A204.1 (cell line): ENCODE measurements around the gene SCFD1.
A peak's percentile ranks its signal among the peaks of the same experiment; 100 is the strongest.
"Not testable (repeated sequence)": the region's sequence is repeated elsewhere in the genome, so short reads cannot be mapped to it uniquely, and the experiment has no call there.

ENCODE experiments used
- FAIRE-seq: peaks from 2 replicates; lab custom pipeline; 2012; peaks lifted over from hg19 to GRCh38; lab: Jason Lieb, UNC

SCFD1 gene

GRCh38 chr14:30680036-30680435, 57.9 kb downstream of the SCFD1 start:
- no peak for FAIRE-seq

DNA sequence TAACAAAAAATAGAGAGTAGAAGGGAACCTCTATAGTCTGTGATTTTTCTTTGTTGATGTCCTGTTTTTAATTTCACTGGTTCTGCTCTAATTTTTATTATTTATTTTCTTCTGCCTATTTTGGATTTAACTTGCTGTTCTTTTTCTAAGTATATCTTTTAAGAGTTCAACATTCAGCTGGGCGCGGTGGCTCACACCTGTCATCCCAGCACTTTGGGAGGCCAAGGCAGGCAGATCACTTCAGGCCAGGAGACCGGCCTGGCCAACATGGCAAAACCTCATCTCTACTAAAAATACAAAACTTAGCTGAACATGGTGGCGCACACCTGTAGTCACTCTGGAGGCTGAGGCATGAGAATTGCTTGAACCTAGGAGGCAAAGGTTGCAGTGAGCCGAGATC, 58.7 kb downstream of the SCFD1 start:
- FAIRE-seq: not testable (repeated sequence)

DNA sequence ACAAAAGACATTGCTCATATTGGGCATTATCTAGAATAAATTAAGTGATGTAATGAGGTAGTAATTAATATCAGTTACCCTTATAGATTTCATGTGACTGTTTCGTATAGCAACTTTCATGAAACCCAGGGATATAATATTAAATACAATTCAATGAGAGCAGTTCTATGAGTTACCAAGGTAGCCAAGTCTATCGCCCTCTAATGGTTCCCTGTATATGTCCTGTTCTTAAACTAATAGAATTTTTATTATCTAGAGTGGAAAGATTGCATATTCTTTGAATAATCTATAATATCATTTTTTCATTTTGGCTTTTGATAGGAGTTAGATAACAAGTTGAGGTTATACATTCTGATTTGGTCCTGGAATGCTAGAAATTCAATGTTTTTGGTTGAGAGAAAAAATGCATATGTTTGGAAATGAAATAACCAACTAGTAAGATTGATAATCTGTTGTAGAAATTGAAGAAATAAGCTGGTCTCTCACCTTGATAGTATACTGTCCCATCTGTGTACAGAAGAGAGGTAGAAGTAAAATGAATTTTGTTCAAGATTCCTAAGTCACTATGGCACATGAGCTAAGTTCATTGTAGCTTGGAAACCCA, 59.7 kb downstream of the SCFD1 start:
- peak; percentile 90 for FAIRE-seq

DNA sequence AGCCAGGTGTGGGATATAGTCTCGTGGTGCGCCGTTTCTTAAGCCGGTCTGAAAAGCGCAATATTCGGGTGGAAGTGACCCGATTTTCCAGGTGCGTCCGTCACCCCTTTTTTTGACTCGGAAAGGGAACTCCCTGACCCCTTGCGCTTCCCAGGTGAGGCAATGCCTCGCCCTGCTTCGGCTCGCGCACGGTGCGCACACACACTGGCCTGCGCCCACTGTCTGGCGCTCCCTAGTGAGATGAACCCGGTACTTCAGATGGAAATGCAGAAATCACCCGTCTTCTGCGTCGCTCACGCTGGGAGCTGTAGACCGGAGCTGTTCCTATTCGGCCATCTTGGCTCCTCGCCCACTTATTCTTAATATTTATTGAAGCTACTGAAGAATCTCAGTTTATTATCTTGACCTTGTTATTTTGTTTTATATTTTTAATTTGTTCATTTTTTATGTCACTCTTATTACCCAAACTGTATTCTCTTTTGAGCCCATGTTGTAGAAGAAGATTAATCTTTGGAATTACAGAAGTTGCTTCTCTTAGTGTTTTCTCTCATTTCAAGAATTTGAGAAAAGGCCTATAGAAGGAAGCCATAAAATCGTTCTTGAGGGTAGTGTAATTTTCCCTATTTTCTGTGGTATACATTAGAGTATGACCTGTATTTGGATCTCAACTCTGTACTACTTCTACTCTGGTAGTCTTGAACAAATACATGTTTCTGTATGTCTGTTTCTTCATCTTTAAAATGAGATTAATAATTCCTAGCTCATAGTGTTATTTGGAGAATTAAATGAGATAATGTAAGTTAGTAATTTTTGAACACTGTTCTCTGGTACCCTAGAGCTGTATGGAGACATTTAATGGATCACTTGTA, 68.6 kb downstream of the SCFD1 start:
- not testable (repeated sequence) for FAIRE-seq

GRCh38 chr14:30691751-30692398, 69.8 kb downstream of the SCFD1 start:
- FAIRE-seq: no peak

- no peak for FAIRE-seq
Measured at GRCh38 chr14:30692669-30693068, 70.5 kb downstream of the SCFD1 start.

DNA sequence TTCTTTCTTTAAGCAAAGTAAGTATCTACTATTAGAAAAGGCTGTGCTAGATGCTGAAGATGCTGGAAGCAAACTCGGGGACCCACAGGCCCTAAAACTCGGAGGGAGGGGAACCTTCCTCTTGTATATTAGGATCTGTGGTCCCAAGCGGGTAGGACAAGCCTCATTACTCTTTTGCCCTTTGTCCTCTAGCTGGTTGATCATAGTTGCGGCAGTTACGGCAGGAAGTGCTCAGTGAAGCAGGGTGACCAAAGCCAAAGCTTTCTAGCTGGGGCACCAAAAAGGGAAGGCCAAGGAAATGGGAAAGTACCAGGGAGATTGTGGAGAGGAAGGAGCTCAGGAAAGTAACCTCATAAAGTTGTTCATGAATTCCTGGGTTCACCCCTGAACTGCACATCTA, 76.3 kb downstream of the SCFD1 start:
- FAIRE-seq: no peak

- no peak for FAIRE-seq
Measured at GRCh38 chr14:30706704-30707103, 84.6 kb downstream of the SCFD1 start.

GRCh38 chr14:30708157-30708556, 86.0 kb downstream of the SCFD1 start:
- no peak for FAIRE-seq

- no peak for FAIRE-seq
Measured at GRCh38 chr14:30709201-30709600, 87.1 kb downstream of the SCFD1 start.

- FAIRE-seq: no peak
Measured at GRCh38 chr14:30710876-30711275, 88.8 kb downstream of the SCFD1 start.

DNA sequence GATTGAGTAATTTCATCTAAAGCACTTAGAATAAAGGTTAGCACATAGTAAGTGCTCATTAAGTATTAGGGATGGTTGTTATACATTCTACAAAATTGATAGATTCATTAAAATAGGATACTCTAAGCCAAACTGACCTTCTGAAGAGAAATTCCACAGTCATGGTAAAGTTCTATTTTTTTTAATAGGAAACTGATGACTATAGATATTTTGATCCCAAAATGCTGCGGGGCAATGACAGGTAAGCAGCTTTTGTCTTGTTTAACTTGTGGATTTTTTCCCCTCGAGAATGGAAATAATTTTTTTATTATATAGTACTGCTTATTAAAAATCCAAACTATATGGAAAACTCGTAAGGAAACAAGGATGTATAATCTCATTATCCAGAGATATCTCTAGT, 97.0 kb downstream of the SCFD1 start:
- no peak for FAIRE-seq

GRCh38 chr14:30725763-30726162, 103.6 kb downstream of the SCFD1 start:
- no peak for FAIRE-seq

DNA sequence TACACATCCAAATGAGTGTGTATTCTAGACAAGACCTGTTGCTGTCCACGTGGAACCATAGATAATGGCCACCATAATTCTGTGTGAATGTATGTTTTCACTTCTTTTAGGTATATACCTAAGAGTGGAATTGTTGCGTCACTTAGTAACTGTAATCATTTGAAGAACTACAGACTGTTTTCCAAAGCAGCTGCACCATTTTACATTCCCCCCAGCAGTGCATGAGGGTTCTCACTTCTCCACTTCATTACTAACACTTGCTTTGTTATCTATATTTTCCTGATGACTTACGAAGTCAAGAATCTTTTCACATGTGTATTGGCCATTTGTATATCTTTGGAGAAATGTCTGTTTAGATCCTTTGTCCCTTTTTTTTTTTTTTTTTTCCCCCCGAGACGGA, 106.4 kb downstream of the SCFD1 start:
- FAIRE-seq: no peak

DNA sequence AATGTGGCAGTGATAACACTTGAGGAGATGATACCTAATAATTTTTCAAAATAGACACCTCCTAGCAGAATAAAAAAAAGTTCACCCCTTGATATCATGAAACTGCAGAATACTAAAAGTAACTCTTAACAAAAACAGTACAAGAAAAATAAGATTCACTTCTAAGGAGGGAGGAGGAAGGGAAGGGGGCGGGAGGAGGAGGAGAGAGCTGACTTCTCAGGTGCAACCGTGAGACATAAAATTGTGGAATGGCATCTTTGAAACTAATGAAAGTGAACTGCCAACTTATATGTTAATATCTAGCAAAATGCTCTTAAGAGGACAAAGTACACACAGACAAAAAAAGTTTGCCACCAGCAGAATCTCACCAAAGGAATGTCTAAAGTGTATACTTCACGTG, 115.8 kb downstream of the SCFD1 start:
- no peak for FAIRE-seq

DNA sequence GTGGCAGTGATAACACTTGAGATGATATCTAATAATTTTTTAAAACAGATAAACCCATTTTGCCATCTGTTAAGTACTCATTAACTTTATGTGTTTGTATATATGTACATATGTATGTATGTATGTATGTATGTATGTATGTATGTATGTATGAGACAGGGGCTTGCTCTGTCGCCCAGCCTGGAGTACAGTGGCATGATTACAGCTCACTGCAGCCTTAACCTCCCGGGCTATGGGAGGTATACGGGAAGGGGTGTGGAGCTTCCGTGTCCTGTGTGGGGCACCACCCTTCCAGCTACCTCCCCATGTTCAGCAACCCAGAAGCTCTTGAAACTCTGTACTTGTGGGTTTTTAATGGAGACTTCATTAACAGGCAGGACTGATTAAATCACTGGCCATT, 116.9 kb downstream of the SCFD1 start:
- no peak for FAIRE-seq

- FAIRE-seq: no peak
Measured at GRCh38 chr14:30748343-30748742, 126.2 kb downstream of the SCFD1 start.

GRCh38 chr14:30751646-30752416, 129.7 kb downstream of the SCFD1 start:
- no peak for FAIRE-seq

- no peak for FAIRE-seq
Measured at GRCh38 chr14:30753452-30753851, 131.3 kb downstream of the SCFD1 start.

- FAIRE-seq: no peak
Measured at GRCh38 chr14:30754778-30755177, 132.7 kb downstream of the SCFD1 start.

DNA sequence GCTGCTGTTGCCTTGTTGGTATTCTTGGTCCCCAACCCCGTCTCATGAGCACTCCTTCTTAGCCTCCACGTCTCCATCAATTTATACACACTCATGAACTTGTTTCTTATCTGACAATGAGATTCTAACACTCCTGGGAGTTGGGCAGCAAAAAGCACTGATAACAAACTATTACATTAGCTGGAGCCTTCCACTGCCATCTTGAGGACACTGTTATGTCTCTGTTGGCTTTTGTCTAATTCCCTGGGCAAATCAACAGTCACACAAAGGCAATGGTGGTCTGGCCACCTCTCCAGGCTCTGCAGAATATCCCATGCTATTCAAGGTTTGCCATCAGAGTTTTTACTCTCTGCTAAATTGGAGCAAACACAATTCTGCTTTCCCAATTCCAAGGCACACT, 134.5 kb downstream of the SCFD1 start:
- FAIRE-seq: no peak

DNA sequence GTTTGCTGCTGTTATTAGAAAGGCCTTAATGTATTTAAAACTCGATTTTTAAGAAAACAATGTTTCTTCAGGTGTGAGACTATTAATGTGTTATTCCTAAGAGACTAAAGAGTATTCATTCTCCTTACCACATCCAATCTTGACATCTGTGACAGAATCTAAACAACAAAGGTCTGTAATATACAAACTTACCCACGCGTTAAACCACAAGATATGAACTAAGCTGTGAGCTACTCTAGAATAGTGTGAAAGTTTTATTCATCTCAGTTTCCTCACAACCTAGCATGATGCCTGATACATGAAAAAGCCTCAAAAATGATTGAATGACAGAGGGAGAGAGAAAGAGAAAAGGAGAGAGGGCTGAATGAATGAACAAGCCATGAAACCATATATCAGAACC, 135.0 kb downstream of the SCFD1 start:
- FAIRE-seq: no peak
